Calu3 (cell line): ENCODE results near the gene UNC5C. TPM values are rescaled to one million over a fixed set of nuclear protein-coding genes. Genes with fewer than 3 reads are reported as not detected.

Experiments
- BruUV-seq: library from RNA; stranded (reverse); fragments of 400-500 nt; replicated peaks from 2 replicates; lab custom pipeline; 2021; lab: Mats Ljungman, UMichigan
- CTCF ChIA-PET: fragments of 300-600 bp; sonication (Branson Sonifier 250); formaldehyde crosslinking; loops from one replicate; lab custom pipeline; 2022; ENCODE audit warnings: antibody characterized with exemption; lab: Charles Lee
- DNase-seq: peaks from one replicate; pipeline ENCODE4 v3.0.0; 2022
- H3K27ac Mint-ChIP-seq: one replicate; pipeline ENCODE4 v1.8.0; 2022; ENCODE audit warnings: mixed read lengths; ENCODE audit not compliant: unreplicated experiment
- H3K27me3 Mint-ChIP-seq: one replicate; pipeline ENCODE4 v1.8.0; 2022; ENCODE audit warnings: mixed read lengths; ENCODE audit not compliant: unreplicated experiment
- H3K36me3 Mint-ChIP-seq: one replicate; pipeline ENCODE4 v1.8.0; 2022; ENCODE audit warnings: mild to moderate bottlenecking, moderate library complexity, mixed read lengths; ENCODE audit not compliant: insufficient read depth, unreplicated experiment
- H3K4me1 Mint-ChIP-seq: one replicate; pipeline ENCODE4 v1.8.0; 2022; ENCODE audit warnings: mild to moderate bottlenecking, low read depth, mixed read lengths; ENCODE audit not compliant: unreplicated experiment
- H3K4me3 Mint-ChIP-seq: one replicate; pipeline ENCODE4 v1.8.0; 2022; ENCODE audit warnings: mild to moderate bottlenecking, low read depth, moderate library complexity, mixed read lengths; ENCODE audit not compliant: unreplicated experiment
- H3K9me3 Mint-ChIP-seq: one replicate; pipeline ENCODE4 v1.8.0; 2022; ENCODE audit warnings: low read depth, mixed read lengths; ENCODE audit not compliant: unreplicated experiment
- CTCF ChIP-seq: fragments of 200-600 bp; IDR thresholded peaks from one replicate; pipeline ENCODE4 v1.8.0; 2022; ENCODE audit warnings: antibody characterized with exemption; ENCODE audit not compliant: unreplicated experiment
- intact Hi-C: fragments of 100-400 bp; cut with micrococcal nuclease; formaldehyde crosslinking; loops from one replicate; pipeline ENCODE4 v1.10.0; 2022; ENCODE audit not compliant: unreplicated experiment
- total RNA-seq: library from RNA; stranded (reverse); gene quantifications from 2 replicates; pipeline ENCODE4 v1.2.3, GENCODE V29; 2022

Gene UNC5C
- total RNA-seq, 1 experiment from 2014 or later: not detected

GRCh38 chr4:95156452-95156765 is 392.4 kb downstream of the UNC5C start:
- H3K27ac Mint-ChIP-seq: no peak overlapping the region
- no peak overlapping the region for H3K4me3 Mint-ChIP-seq
- intact Hi-C loops: loop anchor here (1.0 to 5.0 kb wide), 2 partner anchors 1196 to 1996 kb away; no protein-coding TSS in a partner anchor
- BruUV-seq: no TSS peak
- DNase-seq: no peak
- no peaks in the 10 kb centered on the region for H3K4me1 Mint-ChIP-seq
- TF ChIP-seq CTCF: no peak
- H3K27me3 Mint-ChIP-seq: no peaks in the 10 kb centered on the region
- H3K9me3 Mint-ChIP-seq: no peaks in the 10 kb centered on the region
- CTCF ChIA-PET: interaction anchor here (0.7 kb wide), 2 partner anchors 348 to 1195 kb away, joined by 3 read pairs; no protein-coding TSS in a partner anchor
- no peaks in the 10 kb centered on the region for H3K36me3 Mint-ChIP-seq

- CTCF ChIA-PET: interaction anchor here (0.7 kb wide), 2 partner anchors 347 to 1196 kb away, joined by 3 read pairs; no protein-coding TSS in a partner anchor
- H3K4me3 Mint-ChIP-seq: no peak overlapping the region
- intact Hi-C loops: loop anchor here (1.0 to 5.0 kb wide), 2 partner anchors 1196 to 1996 kb away; no protein-coding TSS in a partner anchor
- no peak for DNase-seq
- H3K36me3 Mint-ChIP-seq: no peaks in the 10 kb centered on the region
- H3K4me1 Mint-ChIP-seq: no peaks in the 10 kb centered on the region
- no TSS peak for BruUV-seq
- H3K27me3 Mint-ChIP-seq: no peaks in the 10 kb centered on the region
- H3K9me3 Mint-ChIP-seq: no peaks in the 10 kb centered on the region
- peak; percentile 30 for TF ChIP-seq CTCF
- H3K27ac Mint-ChIP-seq: no peak overlapping the region
These were observed 392.9 kb downstream of the UNC5C start for GRCh38 chr4:95155759-95156451.

GRCh38 chr4:95153182-95153581 is 395.6 kb downstream of the UNC5C start:
- H3K36me3 Mint-ChIP-seq: no peaks in the 10 kb centered on the region
- intact Hi-C loops: no loop called here
- TF ChIP-seq CTCF: no peak
- H3K4me1 Mint-ChIP-seq: no peaks in the 10 kb centered on the region
- CTCF ChIA-PET: no interaction called here
- no peak overlapping the region for H3K27ac Mint-ChIP-seq
- no peaks in the 10 kb centered on the region for H3K9me3 Mint-ChIP-seq
- no peaks in the 10 kb centered on the region for H3K27me3 Mint-ChIP-seq
- BruUV-seq: no TSS peak
- H3K4me3 Mint-ChIP-seq: no peak overlapping the region
- no peak for DNase-seq

- Mint-ChIP-seq H3K4me1 (no peaks in the 10 kb centered on the region), H3K9me3 (no peaks in the 10 kb centered on the region), H3K27me3 (no peaks in the 10 kb centered on the region), H3K4me3 (no peak overlapping the region), H3K36me3 (no peaks in the 10 kb centered on the region), H3K27ac (no peak overlapping the region)
- no TSS peak for BruUV-seq
- CTCF ChIA-PET: no interaction called here
- intact Hi-C loops: no loop called here
- no peak for TF ChIP-seq CTCF
- no peak for DNase-seq
These were observed 397.5 kb downstream of the UNC5C start for GRCh38 chr4:95151255-95151654.
